Esophagus muscularis mucosa (tissue), 4 donors: ENCODE measurements around the gene DNAH17. TPM values are rescaled to one million over a fixed set of nuclear protein-coding genes. Genes with fewer than 3 reads are reported as not detected.

Experiments
- DNase-seq: peaks from one replicate; pipeline ENCODE4 v3.0.0-alpha.2; 2017; ENCODE audit errors: extremely low spot score
- H3K27ac ChIP-seq, 4 donors: fragments of 200-600 bp; sonication (generic); replicated peaks in 1 of 4; 1 replicate in 3 of 4; 2 replicates in 1 of 4; pipeline ENCODE4 v1.5.1; 2016 to 2019; ENCODE audit warnings: mild to moderate bottlenecking in 1 of 4
- H3K27me3 ChIP-seq, 4 donors: fragments of 200-600 bp; sonication (generic); one replicate each; pipeline versions ENCODE4 v1.5.1 to v1.6.0; 2016 to 2019
- H3K36me3 ChIP-seq, 4 donors: fragments of 200-600 bp; sonication (generic); one replicate each; pipeline ENCODE4 v1.5.1; 2016 to 2019
- H3K4me1 ChIP-seq, 4 donors: fragments of 200-600 bp; sonication (generic); one replicate each; pipeline ENCODE4 v1.5.1; 2016 to 2019
- H3K4me3 ChIP-seq, 4 donors: fragments of 200-600 bp; sonication (generic); 1 replicate in 2 of 4; 2 replicates in 2 of 4; pipeline ENCODE4 v1.5.1; 2016 to 2019; ENCODE audit warnings: mild to moderate bottlenecking in 4 of 4, moderate library complexity in 1 of 4
- H3K9me3 ChIP-seq, 4 donors: fragments of 200-600 bp; sonication (generic); 1 replicate in 3 of 4; 2 replicates in 1 of 4; pipeline ENCODE4 v1.5.1; 2016 to 2019
- EP300 ChIP-seq: sonication (generic); formaldehyde crosslinking; IDR thresholded peaks from one replicate; pipeline ENCODE4 v1.6.1; 2017; ENCODE audit warnings: antibody characterized with exemption
- POLR2A ChIP-seq: fragments of 450-650 bp; IDR thresholded peaks from one replicate; pipeline ENCODE4 v1.6.1; 2017; ENCODE audit warnings: antibody characterized with exemption, moderate library complexity, mild to moderate bottlenecking, low read depth
- POLR2AphosphoS5 ChIP-seq, 2 donors: sonication (generic); formaldehyde crosslinking; IDR thresholded peaks; one replicate each; pipeline ENCODE4 v1.6.1; 2017; ENCODE audit warnings: antibody characterized with exemption in 2 of 2
- WGBS: methylation state at CpG from one replicate; pipeline ENCODE4 v1.1.5; 2018; 5-methylcytosine and 5-hydroxymethylcytosine counted together
- intact Hi-C: fragments of 100-400 bp; cut with DNase I; formaldehyde crosslinking; loops from one replicate; pipeline ENCODE4 v1.15.1; 2023
- total RNA-seq, 4 donors: library from RNA; depleted of rRNA; stranded (reverse); fragments of >200 nt; gene quantifications; one replicate each; pipeline versions ENCODE4 v1.1.0 to v1.2.1, GENCODE V29; 2016
- TF ChIP-seq, protein P1 (sequence below), 3 experiments: fragments of 200-600 bp in 2 of 3; fragments of 450-650 bp in 1 of 3; sonication (generic) in 2 of 3; IDR thresholded peaks; one replicate each; pipeline ENCODE4 v1.5.1; 2017 to 2019; ENCODE audit warnings: antibody characterized with exemption in 3 of 3, mild to moderate bottlenecking in 2 of 3, moderate library complexity in 1 of 3

Gene DNAH17
- total RNA-seq, 4 donors from 2014 or later, result not detected

DNA sequence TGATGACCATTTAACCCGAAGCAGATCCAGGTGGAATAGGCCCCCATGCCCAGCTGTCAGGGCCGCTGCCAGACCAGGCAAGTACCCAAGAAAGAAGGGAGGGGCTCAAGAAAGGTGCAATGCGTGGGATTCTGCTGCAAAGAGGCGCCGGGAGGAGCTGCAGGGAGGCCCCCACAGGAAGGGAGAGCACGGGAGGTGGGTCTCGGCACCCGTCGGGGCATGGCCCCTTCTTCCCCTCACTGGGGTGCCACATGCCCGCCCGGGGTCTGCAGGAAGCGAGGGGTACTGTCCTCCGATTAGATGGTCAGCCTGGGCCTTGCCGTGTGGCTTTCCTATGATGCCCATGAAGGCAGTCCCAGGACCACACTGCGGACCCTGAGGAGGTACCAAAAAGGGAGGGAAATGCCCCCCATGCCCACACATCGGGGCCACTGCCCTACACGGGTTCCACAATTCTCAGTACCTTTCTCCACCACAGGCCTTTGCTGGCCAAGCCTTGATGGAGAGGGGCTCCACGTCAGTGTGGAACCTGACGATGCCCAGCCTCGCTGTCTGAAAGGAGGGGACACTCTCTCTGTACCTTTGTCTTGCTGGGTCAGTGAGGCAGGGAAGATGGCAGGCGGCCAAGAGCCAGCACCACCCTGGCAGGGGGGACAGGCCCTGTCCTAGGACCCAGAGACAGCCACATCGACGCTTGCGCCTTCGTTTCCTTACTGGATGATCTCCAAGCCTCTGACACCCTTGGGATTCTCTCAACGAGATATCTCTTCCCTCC is 45.5 kb upstream of the DNAH17 start:
- peaks cover 0 to 8% (median 5%) of the 10 kb centered on the region in 4 donors for H3K4me1 ChIP-seq
- no peak overlapping the region for H3K4me3 ChIP-seq
- H3K9me3 ChIP-seq, result no peaks in the 10 kb centered on the region
- intact Hi-C loops, result no loop called here
- no peaks in the 10 kb centered on the region for H3K36me3 ChIP-seq
- WGBS, result 94% methylated on average over 23 of the region's 26 CpGs
- no peaks in the 10 kb centered on the region for H3K27me3 ChIP-seq
- TF ChIP-seq EP300 (no peak), POLR2A (no peak)
- H3K27ac ChIP-seq, result no peak overlapping the region
- no peak for DNase-seq

DNA sequence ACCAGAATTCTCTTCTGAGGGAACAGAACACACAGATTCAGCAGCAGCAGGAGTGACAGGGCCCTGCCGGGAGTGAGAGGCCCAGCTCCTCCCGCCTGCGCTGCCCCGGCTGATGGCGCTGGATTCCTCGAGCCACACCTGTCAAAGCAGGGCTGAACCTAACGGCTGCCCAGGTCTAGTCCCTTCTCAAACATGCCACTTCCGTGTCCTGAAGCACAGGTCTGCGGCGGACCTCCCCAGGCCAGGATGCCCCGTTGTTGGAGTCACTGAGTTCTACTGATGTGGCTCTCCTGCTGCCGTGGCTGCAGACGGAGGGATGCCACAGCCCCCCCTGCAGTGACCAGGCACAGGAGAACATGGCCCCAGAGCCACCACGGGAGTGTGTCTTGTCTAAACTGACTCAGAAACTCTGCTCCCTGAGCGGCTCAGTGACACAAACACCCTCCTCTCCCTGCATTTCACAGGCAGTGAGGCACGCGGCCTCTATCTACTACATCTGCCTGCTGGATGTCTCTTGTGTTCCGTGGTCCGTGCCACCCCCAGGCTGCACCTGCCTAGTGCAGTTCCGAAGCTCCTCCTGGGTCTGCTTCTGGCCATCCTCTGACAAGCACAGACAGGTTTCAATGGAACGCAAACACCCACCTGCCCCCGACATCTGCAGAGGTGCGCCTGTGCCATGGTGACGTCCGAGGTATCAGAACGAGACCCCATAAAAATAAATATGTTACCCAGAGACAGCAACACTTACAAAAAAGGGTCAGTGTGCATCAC is 44.7 kb upstream of the DNAH17 start:
- DNase-seq, result no peak
- 94% methylated on average over 15 of the region's 26 CpGs for WGBS
- intact Hi-C loops, result no loop called here

GRCh38 chr17:78620099-78620498 is 42.9 kb upstream of the DNAH17 start:
- no peaks in the 10 kb centered on the region for H3K27me3 ChIP-seq
- DNase-seq, result no peak
- H3K27ac ChIP-seq, result no peak overlapping the region
- TF ChIP-seq EP300, result no peak
- H3K4me3 ChIP-seq, result no peak overlapping the region
- WGBS, result 78% methylated on average over 5 of the region's 5 CpGs
- peaks cover 0 to 20% (median 16%) of the 10 kb centered on the region in 4 donors for H3K4me1 ChIP-seq
- H3K9me3 ChIP-seq, result no peaks in the 10 kb centered on the region
- H3K36me3 ChIP-seq, result no peaks in the 10 kb centered on the region
- intact Hi-C loops, result no loop called here

More for the DNA sequence above, 44.7 kb upstream of the DNAH17 start:
- no peak for TF ChIP-seq EP300
- TF ChIP-seq, protein P1, sequence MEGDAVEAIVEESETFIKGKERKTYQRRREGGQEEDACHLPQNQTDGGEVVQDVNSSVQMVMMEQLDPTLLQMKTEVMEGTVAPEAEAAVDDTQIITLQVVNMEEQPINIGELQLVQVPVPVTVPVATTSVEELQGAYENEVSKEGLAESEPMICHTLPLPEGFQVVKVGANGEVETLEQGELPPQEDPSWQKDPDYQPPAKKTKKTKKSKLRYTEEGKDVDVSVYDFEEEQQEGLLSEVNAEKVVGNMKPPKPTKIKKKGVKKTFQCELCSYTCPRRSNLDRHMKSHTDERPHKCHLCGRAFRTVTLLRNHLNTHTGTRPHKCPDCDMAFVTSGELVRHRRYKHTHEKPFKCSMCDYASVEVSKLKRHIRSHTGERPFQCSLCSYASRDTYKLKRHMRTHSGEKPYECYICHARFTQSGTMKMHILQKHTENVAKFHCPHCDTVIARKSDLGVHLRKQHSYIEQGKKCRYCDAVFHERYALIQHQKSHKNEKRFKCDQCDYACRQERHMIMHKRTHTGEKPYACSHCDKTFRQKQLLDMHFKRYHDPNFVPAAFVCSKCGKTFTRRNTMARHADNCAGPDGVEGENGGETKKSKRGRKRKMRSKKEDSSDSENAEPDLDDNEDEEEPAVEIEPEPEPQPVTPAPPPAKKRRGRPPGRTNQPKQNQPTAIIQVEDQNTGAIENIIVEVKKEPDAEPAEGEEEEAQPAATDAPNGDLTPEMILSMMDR (IDR thresholded peaks at IDR 0.05), result no peak
- no peak for TF ChIP-seq POLR2A
- TF ChIP-seq POLR2AphosphoS5 (IDR thresholded peaks at IDR 0.05), result no peak
- Histone ChIP-seq H3K36me3 (no peaks in the 10 kb centered on the region), H3K4me1 (peaks cover 0 to 15% (median 12%) of the 10 kb centered on the region in 4 donors), H3K9me3 (no peaks in the 10 kb centered on the region), H3K27me3 (no peaks in the 10 kb centered on the region), H3K4me3 (no peak overlapping the region), H3K27ac (no peak overlapping the region)

DNA sequence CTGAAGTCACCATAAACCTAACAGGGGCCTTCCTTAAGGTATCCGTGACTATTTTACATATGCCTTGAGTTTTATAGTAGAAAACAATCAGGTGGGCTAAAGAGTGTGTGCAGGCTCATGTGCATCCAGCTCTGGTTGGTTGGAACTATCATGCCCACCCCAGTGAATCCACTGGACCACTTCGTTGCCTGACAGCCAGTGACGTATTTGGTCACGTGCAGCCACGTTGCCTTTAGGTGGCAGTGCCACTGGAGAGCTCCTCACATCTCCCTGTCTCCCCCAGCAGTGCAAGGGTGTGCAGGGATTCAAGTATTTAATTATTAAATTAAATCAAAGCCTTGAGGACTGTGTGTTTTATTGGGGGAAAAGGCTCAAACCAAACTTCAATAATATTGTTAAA is 42.1 kb upstream of the DNAH17 start:
- H3K27ac ChIP-seq, result no peak overlapping the region
- H3K27me3 ChIP-seq, result no peaks in the 10 kb centered on the region
- no peaks in the 10 kb centered on the region for H3K9me3 ChIP-seq
- peaks cover 0 to 20% (median 16%) of the 10 kb centered on the region in 4 donors for H3K4me1 ChIP-seq
- H3K36me3 ChIP-seq, result no peaks in the 10 kb centered on the region
- WGBS, result 97% methylated on average over 5 of the region's 5 CpGs
- TF ChIP-seq, protein P1 (IDR thresholded peaks at IDR 0.05), result no peak
- no peak for TF ChIP-seq POLR2AphosphoS5 (IDR thresholded peaks at IDR 0.05)
- TF ChIP-seq POLR2A, result no peak
- no peak for TF ChIP-seq EP300
- no peak for DNase-seq
- intact Hi-C loops, result no loop called here
- no peak overlapping the region for H3K4me3 ChIP-seq

DNA sequence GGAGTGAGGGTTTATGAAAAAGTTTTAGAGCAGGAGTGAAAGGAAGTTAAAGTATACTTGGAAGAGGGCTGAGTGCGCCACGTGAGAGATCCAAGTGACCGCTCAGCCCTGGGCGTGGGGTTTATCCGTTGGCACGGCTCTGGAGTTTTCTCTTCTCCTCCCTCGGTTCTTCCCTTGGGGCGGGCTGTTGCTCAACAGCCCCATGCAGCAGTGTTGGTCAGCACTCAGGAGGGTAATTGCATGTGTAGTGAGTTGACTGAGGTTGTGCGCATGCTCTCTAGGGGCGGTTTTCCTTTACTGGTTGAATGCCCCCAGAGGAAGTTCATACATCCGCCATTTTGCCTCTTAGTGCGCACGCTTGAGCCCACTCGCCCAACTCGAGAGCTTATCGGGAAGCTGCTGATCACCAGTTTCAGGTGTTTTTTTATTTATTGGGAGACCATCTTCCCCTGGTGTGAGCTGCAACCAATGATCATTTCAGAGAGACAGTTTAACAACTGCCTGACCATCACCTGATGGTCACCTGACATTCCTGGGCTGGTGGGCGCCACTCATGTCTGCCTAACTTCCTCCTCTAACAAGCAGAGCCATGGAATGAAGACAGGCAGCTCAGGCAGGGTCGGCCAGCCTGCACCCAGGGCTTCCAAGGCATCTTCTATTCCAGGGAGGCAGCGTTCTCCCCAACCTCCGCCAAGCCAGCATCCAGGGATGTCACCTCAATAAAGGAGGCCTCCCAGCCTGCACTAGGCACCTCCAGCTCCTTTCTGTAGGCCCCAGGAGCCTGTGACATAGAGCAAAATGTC is 41.3 kb upstream of the DNAH17 start:
- H3K27me3 ChIP-seq, result no peaks in the 10 kb centered on the region
- H3K4me3 ChIP-seq, result no peak overlapping the region
- intact Hi-C loops, result no loop called here
- 93% methylated on average over 19 of the region's 20 CpGs for whole genome bisulfite sequencing
- no peak for TF ChIP-seq EP300
- TF ChIP-seq POLR2AphosphoS5 (IDR thresholded peaks at IDR 0.05), result no peak
- TF ChIP-seq, protein P1 (IDR thresholded peaks at IDR 0.05), result no peak
- no peak for TF ChIP-seq POLR2A
- H3K4me1 ChIP-seq, result peaks cover 0 to 20% (median 16%) of the 10 kb centered on the region in 4 donors
- H3K36me3 ChIP-seq, result no peaks in the 10 kb centered on the region
- H3K9me3 ChIP-seq, result no peaks in the 10 kb centered on the region
- peak overlapping the region in 1 of 4 donors; percentile 13 for H3K27ac ChIP-seq
- DNase-seq, result no peak
